ENCODE results near the gene LPP.
A peak's percentile ranks its signal among the peaks of the same experiment; 100 is the strongest.

Gene LPP

GRCh38 chr3:188199386-188199785, 45.4 kb downstream of the LPP start:
- DNase-seq, result no peak

DNA sequence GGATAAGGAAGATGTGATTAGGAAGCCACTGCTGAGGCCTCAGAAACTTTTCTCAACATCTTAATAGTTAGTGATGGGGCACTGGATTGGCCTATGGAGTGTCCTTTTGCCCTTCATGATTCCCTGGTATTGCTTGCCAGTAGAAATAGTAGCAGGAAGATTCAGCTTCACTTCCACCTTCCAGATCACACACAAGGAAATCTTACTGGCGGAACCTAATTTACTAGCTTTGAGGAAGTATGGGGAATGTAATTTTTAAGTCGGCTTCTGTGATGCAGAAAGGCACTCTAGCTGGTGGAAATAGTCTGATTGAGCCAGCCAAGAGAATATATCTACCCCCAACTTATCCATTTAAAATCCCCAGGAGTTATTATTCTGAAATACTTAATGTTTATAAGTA, 46.5 kb downstream of the LPP start:
- no peak for DNase-seq

GRCh38 chr3:188202358-188203138, 48.6 kb downstream of the LPP start:
- DNase-seq, result no peak

GRCh38 chr3:188204526-188204925, 50.6 kb downstream of the LPP start:
- no peak for DNase-seq

DNA sequence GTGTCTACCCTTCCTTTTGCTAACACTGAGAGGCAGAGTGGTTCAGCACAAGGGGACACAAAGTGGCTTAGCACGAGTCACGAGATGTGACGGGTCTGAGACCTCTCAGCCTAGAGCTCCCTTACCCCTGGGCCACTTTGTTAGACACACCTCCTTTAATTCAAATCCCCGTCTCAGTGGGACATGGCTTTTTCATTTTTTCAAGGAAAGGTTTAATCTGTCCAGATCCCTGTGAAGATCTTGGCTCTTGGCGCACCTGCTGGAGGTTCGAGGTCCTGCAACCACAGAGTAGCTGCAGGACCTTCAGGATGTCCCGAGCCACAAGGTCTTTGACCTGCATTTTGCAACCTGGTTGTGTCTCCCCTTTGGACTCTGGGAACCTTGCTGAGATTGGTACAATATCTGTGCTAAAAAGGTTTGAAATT, 52.0 kb downstream of the LPP start:
- no peak for DNase-seq

DNA sequence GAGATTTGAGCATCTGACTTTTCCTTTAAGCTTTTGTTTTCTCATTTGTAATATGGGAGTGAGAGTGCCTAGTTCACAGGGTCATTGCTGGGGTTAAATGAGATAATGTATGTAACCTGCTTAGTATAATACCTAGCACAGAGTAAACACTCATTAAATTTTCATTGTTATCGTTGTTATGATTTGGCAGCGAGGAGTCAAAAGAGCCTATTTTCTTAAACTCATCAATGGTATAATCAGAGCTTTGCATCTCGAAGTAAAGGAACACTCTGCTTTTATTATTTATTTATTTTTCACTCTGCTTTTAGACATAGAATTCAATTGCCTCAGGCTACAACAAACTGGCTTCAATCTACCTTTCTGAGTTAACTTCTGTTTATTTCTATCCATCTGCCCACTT, 52.8 kb downstream of the LPP start:
- DNase-seq, result no peak

DNA sequence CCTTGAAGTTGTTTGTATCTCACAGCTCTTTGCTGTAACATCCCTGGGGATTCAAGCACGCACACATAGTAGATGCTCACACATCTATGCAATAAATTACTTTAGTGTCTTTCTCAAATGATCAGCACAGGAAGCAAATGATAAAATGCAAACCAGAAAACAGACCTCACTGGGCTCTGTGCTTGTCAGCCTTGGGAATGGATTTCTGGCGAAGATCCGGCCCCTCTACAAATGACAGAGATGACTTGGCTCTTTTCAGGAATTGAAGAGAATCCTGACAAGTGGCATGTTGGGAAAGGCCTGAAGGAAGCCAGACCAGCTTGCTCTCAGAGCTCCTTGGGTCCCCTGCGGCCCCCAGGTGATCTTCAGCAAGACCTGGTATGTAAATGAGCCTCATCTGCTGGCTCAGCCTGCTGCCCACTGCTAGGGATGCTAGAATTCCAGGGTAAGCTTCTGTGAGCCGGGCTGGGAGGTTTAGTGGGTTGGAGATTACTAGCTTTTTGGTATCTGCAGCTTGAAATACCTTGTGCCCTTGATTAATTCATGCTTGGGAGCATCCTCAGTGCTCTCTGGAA, 54.1 kb downstream of the LPP start:
- DNase-seq, result no peak

DNA sequence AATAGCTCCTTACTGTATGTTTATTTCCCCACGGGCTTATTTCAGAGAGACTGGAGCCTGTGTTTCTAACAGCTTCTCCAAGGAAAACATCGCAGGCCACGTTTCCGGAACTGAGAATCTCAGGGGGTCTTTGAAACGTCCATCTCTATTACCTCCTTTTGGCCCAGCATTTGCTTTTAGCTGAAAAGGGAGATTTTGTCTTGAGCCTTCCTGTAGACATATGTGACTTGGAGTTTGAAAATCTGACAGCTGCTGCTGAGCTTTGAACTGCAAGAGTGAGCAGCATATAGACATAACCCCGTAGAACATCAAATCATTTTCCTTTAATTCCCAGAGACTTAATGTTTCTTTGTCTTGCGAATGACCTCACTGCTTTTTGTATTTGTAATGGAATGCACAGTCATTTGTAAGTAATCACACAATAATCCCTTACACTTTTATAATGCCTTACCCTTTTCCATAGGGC, 54.6 kb downstream of the LPP start:
- no peak for DNase-seq

DNA sequence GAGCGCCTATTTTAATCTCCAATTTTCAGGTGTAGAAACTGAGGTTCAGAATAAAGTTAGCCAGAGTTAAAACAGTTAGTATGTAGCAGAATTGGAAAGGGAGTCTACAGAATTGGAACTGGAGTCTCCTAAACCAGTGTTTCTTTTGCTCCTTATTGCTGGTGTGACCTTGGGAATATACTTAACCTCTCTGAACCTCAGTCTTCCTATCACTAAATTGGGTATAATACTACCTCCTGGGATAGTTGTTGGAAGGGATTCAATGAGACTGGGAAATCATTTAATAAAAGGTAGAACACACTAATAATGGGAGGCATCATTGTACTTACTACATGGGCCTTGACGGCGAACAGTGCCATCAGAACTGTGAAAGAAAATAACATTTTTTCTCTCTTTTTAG, 55.1 kb downstream of the LPP start:
- no peak for DNase-seq

- DNase-seq, result no peak
Observed at GRCh38 chr3:188209740-188210139, 55.8 kb downstream of the LPP start.

GRCh38 chr3:188211476-188211875, 57.5 kb downstream of the LPP start:
- DNase-seq, result no peak

- DNase-seq, result no peak
Observed at GRCh38 chr3:188212308-188212969, 58.5 kb downstream of the LPP start.

- no peak for DNase-seq
Observed at GRCh38 chr3:188214442-188214841, 60.5 kb downstream of the LPP start.

DNA sequence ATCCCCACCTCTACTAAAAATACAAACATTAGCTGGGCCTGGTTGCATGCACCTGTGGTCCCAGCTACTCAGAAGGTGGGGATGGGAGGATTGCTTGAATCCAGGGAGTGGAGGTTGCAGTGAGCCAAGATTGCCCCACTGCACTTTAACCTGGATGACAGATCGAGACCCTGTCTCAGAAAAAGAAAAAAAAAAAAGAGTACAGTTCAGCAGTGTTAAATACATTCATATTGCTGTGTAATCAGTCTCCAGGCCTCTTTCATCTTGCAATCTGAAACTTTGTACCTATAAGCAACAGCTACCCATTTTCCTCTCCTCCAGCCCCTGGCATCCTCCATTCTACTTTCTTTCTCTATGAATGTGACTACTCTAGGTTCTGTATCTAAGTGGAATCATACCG, 61.2 kb downstream of the LPP start:
- no peak for DNase-seq

DNA sequence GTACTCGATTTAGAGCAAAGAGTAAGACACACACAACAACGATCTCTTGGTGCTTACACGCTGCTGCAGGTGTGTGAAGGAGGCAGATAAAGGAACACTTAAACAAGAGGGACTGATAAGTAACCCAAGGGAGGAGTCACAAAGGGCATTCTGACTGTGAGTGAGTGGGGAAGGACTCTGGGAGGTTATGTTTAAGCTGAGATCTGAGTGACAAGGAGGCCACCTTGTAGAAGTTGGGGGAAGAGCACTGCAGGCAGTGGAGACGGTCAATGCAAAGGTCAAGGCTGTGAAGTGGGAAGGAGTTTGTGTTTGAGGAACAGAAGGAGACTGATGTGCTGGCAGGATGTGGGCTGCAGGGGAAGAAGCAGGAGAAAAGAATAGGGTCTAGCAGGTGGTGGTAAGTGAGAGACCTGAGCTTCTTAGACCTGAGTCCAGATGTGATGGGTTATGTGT, 63.1 kb downstream of the LPP start:
- no peak for DNase-seq

- no peak for DNase-seq
Observed at GRCh38 chr3:188217726-188218125, 63.8 kb downstream of the LPP start.

DNA sequence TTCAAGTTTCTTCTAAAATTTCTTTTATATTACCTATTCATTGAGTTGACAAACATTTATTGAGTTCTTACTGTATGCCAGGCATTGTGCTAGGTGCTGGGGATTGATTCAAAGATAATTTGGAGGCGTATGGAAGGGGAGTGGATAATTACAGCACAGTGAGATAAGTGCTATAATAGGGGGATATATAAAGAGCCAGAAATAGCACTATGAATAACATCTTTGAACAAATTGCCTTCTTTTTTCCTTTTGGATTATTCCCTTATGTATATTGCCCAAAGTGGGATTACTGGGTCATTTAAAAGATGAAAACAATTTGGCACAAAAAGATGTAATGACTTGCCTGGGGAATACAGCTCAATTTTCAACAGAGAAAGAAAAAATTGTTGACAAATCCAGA, 64.6 kb downstream of the LPP start:
- DNase-seq, result peak; percentile 60 to 85

GRCh38 chr3:188219147-188219546, 65.2 kb downstream of the LPP start:
- no peak for DNase-seq

- no peak for DNase-seq
Observed at GRCh38 chr3:188220097-188220788, 66.3 kb downstream of the LPP start.

DNA sequence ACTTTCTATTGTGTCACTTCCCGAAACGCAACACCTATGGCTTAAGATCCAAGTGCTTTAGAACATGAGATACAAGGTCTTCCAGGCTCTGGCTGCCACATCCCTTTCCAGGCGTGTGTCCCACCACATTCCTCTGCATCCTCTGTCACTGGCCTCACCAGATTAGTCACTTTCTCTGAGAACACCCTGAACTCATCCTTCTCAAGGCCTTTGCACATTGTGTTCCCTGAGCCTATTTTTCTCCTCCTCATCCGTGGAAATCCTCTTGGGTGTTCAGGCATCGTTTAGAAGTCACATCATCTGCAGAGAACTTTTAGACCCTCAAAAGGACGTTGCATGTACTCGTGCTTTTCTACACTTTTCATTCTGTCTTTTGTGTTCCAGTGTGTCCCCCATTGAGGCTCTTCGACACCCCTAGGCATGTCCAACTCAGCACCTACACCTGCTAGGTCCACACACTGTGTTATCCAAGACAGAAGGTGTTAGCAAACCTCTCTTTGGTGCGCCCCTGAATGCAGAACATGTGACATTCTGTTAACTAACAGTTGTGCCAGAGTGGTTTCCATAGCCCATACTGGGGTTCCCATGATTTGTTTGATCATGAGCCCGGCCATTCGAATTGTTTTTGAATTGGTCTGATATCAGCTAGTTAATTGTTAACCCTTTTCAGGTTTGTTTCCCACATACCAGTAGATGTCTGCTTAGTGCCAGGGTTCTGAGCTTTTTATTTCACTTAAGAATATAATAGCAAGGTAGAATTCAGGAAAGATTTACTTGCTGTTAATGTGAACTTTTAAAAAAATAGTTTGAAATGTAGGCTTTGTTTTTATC, 67.2 kb downstream of the LPP start:
- no peak for DNase-seq

- DNase-seq, result no peak
Observed at GRCh38 chr3:188223936-188224335, 70.0 kb downstream of the LPP start.

DNA sequence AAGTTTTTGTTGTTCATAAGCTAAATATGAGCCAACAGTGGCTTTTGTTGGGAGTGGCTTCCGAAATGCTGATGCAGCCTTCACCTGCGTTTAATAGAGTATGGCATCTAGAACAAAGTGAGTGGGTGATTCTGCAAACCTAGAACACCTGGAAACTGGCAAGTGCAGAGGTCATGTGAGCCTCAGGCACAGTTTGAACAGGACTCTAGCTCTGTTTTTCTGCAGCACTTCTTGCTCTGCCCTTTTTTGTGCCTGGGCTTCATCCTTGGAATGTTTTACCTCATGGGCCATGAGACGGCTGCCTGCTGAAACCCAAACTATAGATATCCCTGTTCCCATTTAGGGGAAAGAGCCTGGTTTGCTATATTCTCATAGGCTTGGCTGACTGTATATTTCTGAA, 73.5 kb downstream of the LPP start:
- no peak for DNase-seq

DNA sequence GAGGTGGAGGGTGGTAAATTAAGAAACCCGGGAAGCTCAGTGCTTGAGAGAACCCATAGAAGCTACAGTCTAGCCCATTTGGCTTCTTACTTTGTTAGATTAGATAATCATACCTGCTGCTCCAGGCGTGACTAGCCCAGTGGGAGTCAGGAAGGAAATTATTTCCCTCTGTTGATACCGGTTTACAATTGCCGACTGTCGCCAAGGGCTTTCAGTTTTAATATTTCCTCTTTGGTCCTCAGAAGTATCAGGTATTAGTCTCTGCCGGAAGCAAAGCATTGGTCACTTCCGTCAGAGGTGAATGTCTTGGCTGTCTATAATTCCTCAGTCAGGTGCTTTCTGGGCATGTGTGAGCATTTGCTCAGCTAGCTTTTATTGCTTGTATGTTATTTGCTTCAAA, 75.2 kb downstream of the LPP start:
- DNase-seq, result peak; percentile 47 to 75

Measured in NCI-H2081 (cell line).